Measurements from ENCODE around the gene KCNQ1. TPM values are rescaled to one million over a fixed set of nuclear protein-coding genes. Genes with fewer than 3 reads are reported as not detected.

Gene KCNQ1
- polyA plus RNA-seq, 3 donors: 11.5 to 13.4 (median 12.7) TPM

GRCh38 chr11:2507945-2508749 lies 63.3 kb downstream of the KCNQ1 start:
- DNase-seq: no peak

GRCh38 chr11:2508793-2509192 lies 64.0 kb downstream of the KCNQ1 start:
- no peak for DNase-seq

DNA sequence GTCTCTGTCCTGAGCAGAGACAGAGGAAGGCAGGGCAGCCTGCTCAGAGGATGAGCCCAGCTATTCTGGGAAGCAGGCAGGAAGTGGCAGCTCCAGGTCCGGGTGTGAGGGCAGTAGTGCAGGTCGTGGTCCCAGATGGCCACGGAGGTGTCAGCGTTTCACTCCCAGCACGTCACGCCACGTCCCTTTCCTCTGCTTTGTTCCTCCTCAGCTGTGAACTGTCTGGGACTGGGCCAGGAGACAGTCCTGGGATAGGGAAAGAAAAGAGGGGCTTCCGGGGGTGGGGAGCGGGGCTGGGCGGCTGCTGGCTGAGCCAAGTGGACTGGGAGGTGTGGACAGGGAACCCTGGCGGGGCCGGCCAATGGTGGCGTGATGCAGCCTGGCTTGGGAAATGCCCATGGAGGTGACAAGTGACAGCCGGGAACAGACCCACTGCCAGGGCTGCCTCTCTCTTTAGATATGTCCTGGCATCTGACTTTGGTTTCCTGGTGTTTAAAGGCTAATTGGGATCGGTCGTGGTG lies 64.7 kb downstream of the KCNQ1 start:
- no peak for DNase-seq

DNA sequence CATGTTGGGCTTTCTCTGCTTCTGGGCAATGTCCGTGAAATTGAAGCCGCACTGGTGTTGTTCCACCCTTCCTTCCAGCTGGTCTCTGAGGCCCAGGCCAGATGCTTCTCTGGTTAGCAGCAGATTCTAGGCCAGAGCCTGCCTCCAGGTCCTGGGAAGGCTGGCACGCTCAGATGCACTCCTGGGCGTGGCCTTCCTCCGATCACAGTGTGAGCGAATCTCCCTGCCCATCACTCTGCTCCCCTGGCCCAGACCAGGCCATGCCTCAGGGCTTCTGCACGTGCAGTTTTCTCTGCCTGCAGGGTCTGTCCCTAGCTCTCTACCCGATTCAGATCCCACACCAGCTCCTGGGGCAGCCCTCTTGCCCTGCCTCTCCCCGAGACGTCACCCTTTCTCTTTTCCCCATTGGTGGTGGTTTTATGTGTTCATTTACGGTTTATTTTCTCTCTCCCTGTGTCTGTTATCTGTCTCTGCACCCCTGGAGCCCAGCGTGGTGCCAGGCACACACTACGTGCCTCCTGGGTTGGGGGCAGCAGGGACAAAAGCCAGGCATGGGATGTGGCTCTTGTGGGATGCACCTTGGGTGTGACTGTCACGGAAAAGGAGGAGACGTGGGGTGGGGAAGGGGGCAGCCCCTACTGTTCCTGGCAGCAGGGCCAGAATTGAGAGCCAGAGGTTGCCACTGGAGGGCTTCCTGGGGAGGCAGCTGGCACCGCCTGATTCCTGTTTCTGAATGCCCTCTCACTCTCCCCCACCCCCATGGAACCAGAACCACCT lies 66.0 kb downstream of the KCNQ1 start:
- DNase-seq: no peak

- DNase-seq: no peak
Observed at GRCh38 chr11:2511421-2512369, 66.9 kb downstream of the KCNQ1 start.

DNA sequence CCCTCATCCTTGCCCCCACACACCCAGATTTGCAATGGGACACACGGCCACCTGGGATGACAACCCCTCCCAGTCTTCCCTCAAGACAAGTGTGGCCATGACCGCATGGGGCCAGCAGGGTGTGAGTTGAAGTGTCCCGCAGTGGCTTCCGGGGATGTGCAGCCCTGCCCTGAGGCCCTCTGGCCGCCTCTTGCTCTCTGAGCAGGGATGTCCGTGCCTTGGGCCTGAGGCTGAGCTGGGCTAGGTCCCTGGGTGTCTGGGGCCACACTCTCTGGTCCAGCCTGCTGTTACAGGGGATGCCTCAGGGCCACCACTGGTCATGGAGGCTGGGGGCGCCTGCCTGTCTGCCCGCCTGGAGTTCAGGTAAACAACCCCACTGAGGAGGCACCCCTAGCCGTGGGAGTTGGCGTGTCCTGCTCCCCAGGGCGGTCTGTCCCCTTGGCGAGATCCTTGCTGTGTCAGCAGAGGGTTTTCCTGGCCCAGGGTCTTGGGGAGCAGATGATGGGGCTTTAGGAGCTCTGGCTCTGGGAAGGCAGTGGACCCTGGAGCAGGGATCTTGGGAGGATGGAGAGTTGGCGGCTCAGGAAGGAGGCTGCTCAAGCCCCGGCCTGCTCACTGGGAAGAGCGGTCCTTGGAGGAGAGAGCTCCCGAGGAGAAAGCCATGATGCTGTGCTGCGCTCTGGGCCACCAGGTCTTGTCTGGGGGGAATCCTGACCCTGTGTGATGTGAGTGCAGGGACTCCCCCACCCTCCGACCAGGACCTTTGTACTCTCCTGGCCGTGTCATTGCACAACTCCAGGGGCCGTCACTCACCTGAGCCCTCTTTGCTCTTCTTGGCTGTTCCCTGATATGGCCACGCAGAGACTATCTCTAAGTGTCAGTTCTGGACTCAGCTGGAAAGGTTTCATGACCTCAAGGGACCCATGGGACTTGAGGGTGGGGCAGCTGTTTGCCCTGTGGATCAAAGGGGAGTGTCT lies 67.9 kb downstream of the KCNQ1 start:
- DNase-seq: no peak

DNA sequence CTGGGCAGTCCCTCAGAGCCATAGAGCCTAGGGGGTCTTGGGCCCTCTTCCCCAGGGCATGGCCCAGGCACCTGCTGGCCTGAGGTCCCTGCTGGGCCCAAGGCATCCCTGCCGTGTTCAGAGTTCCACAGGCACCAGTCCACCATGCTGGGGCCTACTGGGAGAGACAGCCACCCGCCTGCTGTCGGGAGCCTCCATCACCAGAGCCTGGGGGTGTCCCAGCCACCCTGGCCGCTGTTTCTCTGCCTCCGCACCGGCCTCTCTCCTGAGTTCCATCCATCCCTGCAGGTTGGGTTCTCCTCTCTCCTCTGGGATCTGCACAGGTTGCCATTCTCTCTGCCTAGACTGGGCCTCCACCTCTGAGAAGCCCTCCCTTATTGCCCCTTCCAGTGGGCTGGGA lies 68.6 kb downstream of the KCNQ1 start:
- no peak for DNase-seq

DNA sequence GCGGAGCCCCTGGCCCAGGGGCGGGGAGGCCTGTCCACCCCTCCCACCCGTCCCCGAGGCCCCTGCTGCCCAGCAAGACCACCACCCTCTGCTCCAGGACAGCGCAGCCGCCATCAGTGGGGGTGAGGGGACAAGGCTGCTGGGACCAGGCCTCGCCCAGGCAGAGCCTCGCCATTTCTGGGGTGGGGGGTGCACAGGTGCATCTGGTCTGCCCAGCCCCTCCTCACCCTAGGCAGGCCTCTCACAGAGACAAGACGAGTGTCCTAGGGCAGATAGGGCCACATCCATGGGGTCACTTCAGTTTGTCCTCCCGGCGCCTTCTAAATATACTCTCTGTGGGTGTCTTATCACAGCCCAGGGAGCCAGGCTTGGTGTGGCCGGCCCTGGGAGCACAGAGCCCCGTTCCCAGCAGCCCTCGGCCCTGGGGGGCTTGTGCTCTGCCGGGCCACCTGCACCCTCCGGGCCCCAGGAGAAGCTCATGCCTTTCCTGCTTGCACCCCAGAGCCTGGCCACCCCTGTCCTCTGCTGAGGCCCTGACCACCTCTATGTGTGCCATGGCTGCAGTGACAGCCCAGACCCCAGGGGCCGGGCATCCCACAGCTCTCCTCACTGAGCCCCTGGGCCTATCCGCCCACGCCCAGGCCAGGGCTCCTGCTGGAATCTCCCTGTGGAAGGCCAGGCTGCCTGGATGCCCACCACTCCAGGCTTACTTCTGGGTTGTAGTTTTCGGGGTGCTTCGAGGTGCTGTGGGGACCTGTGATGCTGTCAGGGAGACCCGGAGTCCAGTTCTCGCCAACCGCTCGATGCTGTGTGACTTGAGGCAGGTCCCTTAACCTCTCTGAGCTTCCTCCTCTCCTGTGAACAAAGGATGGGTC lies 70.8 kb downstream of the KCNQ1 start:
- no peak for DNase-seq

GRCh38 chr11:2516276-2517015 lies 71.6 kb downstream of the KCNQ1 start:
- DNase-seq: no peak

GRCh38 chr11:2517016-2517385 lies 72.2 kb downstream of the KCNQ1 start:
- no peak for DNase-seq

DNA sequence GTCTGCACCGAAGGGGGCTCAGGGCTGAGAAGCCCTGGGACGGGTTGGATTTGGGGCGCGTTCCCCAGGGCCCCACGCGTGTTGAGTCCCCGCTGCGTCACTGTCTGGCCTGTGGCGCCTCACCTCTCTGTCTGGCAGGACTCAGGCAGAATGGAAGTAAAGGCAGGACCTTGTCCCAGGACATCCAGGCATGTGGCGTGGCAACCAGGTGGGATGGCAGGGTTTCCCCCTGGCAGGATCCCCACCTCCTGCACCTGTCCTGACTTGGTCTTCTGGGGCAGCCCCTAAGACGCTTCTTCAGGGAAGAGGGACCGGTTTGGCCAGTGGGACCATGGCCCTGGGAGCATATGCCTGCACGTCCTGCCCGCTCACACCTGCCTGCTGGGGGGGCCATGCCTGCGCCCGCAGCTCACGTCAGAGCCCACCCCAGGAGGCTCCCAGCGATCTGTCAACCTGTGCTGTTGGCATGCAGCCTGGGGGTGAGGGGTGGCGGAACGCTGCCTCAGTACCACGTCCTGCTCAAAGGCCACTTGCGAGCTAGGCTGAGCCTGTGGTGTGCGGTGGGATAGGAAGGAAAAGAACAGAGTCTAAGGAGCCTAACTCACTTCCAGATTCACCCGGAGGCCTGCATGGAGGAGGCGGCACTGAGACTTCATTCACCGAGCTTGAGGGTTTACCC lies 72.7 kb downstream of the KCNQ1 start:
- no peak for DNase-seq

DNA sequence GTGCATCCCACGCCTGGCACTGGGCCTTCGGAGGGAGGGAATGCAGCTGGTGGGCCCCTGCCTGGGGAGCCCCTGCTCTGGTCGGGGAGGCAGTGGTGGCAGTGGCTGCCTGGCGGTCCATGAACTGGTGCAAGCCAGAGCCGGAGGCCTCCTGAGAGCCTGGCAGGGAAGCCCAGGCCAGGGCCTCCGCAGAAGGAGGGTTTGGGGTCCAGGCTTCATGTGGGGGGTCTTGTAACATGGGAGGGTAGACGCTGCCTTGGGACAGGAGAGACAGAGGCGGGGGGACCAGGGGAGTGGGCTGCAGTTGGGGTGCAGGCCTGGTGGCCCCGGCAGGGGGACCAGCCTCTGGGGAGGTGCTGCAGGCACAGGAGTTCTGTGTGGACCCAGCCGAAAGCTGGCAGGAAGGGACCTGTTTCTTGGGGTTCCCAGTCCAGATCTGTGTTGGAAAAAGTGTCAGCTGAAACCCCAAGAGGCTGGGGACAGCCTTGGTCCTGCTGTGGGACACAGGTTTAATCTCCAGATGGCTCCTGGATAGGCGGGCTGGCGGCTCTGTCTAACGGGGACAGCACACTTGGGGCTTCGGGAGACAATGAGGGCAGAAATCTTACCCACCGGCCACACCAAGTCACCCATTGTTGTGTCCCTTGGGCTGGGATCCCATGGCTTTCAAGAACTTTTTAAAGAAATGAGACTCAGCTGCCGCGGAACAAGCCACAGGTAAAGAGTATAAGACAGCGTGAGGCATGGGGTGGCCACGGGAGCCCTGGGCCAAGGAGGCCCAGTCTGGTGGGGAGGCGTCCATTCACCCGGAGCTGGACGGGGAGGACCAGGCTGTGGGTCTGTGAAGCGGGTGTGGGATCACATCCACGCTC lies 73.5 kb downstream of the KCNQ1 start:
- no peak for DNase-seq

- no peak for DNase-seq
Observed at GRCh38 chr11:2518983-2519340, 74.2 kb downstream of the KCNQ1 start.

DNA sequence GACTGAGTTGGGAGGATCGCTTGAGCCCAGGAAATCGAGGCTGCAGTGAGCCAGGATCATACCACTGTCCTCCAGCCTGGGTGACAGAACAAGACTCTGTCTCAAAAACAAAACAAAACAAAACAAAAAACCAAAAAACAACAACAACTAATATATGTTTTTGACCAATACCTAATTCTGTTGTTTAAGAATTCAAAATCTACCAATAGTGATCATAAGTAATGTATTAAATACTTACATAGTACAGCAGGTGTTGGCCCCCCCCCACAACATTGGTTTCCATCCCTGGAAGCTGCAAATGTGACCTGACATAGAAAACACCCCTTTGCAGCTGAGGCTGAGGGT lies 74.7 kb downstream of the KCNQ1 start:
- no peak for DNase-seq

DNA sequence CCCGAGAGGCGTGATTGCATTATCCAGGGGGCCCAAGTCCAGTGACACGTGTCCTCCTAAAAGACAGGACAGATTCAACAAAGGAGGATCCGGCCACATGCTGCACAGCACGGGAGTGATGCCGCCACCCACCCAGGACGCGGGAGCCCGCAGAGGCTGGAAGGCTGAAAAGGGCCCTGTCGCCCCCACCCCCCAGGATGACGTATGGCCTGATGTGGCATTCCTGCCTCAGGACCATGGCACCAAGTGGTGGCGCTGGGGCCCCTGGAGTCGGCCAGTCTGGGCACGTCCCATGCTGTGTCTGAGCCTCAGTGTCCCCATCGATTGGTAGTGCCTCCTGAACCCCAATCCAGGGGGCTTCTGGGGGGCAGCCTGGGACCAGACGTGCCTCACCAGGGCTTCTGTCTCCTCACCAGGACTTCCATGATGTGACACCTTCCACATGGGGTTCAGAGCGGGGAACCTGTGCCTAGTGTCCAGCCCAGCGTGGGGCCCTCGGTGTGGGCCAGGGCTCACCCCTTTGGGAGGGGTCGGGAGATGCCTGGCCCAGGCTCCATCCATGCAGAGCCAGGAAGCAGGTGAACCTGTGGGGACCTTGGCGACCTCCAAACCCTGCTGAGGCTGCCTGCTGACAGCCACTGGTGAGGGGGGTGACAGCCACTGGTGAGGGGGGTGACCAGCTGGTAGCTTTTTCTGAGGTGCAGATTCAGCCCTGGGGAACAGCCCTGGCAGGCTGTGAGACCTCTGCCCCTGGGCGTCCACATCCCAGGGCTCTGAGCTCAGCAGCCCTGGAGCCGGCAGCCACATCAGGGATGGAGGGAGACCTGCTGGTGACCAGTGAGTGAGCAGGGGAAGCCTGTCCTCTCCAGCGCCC lies 75.3 kb downstream of the KCNQ1 start:
- DNase-seq: no peak

DNA sequence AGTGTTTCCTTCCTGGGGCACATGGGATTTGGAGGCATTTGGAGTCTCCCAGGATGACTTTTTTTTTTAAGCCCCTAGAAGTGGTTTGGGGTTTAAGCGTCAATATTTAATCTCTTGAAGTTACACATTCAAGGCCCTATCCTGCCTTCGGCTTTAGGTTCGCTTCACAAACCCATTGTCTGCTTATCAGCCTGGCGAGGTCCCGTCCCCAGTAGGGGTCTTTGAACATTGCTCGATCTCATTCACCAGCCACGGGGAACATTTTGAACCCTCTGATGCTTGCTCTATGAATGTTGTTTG lies 75.9 kb downstream of the KCNQ1 start:
- DNase-seq: no peak
